Ecto neural progenitor cell (in vitro differentiated cells): Measurements from ENCODE around the gene GTF2F2.

Experiments
- DNase-seq: peaks from one replicate; pipeline ENCODE4 v3.0.0-alpha.2; 2018; ENCODE audit warnings: low spot score

Gene GTF2F2

DNA sequence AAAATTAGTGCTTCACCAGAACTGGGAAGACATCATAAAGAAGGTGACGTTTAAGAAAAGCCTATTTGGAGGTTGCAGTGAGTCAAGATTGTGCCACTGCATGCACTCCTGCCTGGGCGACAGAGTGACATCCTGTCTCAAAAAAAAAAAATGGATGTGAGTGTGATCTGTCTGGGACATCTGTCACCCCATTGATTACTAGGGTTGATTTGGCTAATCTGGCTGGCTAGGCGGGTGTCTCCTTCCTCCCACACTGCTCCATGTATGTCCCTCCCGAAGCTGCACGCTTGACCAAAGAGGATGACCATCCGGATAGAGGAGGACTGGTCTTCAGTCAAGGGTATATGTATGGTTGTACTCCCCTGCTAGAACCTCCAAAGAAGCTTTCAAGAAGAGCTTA lies 2.6 kb downstream of the GTF2F2 start:
- no peak for DNase-seq

- DNase-seq = no peak
Measured at GRCh38 chr13:45132369-45133064, 12.2 kb downstream of the GTF2F2 start.

DNA sequence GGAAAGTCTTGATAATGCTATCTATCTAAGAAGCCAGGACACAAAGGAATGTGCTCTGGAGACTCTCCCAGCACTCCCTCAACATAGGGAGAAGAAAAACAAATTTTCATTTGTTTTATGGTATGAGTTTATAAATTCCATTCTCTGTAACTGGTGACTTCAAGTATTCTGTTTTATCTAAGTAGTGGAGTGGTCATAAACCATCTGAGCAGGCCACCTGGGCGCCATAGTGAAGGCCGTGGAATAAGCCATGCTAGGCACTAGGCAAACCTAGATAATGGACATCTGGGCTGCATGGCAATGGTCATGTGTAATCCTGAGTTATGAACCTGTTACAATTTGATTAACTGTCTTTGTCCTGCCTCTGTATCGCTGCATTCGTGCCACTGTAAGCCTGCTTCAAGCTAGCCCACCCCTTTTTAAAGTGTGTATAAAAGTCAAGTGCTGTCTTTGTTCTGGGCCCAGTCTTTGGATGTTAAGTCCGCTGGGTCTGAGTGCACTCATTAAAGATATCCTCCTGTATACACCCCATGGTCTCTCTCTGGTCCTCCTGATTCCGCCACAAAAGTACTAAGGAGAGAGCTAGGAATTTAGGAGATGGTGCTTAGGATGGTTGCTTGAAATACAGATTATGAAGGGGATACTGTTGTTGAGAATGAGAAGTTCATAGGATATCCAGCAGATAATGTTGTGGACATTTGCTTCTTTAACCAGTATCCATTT lies 13.2 kb downstream of the GTF2F2 start:
- DNase-seq = no peak

GRCh38 chr13:45136741-45137504 lies 16.6 kb downstream of the GTF2F2 start:
- DNase-seq = no peak

DNA sequence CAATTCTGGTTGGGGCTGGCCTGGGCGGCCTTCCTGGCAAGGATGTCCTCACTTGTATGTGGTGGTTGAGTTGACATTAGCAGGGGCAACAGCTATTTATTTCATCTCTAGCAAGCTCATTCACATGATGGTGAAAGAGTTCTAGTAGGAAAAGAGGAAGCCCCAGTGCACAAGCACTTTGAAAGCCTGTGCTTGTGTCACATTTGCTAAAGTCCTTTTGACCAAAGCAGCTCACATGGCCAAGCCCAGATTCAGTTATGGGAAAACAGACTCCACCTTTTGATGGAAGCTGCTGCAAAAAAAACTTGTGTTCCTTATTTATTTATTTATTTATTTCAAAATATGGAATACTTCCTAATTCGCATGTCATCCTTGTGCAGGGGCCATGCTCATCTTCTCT lies 17.2 kb downstream of the GTF2F2 start:
- no peak for DNase-seq

GRCh38 chr13:45138282-45138681 lies 18.0 kb downstream of the GTF2F2 start:
- no peak for DNase-seq

DNA sequence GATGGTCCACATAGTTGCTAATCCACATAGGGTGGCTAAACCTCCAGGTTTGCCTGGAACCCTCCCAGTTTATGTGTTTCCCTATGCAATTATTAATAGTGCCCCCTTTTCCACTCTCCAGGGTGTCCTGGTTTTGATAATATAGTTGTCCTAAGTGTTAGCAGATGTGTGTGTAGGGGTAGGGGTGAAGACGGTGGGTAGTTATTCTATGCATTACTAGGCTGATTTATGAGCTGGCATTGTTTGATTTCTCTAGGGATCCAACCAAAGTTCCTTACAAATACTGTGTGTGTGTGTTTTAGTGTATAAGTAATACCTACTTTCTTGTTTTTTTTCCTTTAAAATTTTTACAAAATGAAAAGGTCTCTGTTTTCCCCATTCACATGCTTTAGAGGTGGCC lies 21.1 kb downstream of the GTF2F2 start:
- DNase-seq = no peak

DNA sequence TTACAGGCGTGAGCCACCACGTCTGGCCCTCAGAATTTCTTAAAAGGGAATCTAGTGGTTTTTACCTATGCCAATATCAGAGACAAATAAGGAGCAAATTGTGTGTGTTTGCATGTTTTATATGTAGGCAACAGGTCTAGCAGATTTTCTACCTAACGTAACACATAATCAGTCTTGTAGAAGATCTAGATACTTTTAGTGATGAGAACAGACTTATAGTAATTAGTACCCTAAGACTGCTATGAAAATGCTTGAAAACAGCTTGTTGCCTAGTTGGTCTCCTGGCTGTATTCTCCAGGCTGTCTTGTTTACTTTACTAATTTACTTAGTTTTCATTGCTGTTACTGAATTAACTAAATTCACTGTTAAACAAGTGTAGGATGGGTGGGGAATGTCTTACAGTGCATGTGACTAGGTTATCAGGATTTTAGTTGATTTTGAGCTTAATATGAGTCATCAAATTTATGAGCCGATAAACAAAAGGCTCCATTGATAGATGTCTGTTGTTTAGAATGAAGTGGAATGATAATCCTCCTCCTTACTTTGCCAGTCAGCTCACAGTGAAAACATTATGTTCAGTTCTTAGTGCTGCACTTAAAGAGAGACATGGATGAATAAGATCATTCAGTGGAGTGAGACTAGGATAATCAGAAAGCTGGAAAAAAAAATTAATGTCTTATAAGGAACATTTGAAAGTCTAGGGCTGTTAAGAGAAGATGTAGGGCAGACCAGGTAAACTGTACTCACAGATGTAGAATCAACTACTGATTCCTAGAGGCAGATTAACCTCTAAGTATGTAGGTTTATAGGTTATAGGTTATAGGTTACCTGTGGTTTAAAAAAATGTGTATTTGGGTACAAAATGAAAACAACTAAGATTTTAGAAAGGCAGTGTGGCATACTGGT lies 22.4 kb downstream of the GTF2F2 start:
- DNase-seq = no peak

- no peak for DNase-seq
Measured at GRCh38 chr13:45143346-45143751, 23.0 kb downstream of the GTF2F2 start.

DNA sequence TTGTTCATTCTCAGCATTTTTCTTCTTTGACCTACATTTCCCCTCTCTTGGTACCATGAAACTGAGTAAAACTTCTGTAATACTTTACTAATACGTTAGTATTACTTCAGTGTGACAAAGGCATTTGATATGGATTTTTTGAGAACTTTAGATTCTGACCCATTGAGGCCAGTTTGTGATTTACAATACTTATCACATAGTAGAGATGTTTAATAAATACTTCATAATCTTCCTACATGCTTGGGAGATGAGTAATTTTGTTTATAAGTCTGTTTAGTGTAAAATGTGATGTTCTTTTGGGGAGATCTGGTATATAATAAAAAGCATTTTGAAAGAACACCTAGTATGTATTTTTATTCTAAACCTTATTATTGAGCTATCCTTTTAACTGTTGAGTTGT lies 29.7 kb downstream of the GTF2F2 start:
- no peak for DNase-seq

DNA sequence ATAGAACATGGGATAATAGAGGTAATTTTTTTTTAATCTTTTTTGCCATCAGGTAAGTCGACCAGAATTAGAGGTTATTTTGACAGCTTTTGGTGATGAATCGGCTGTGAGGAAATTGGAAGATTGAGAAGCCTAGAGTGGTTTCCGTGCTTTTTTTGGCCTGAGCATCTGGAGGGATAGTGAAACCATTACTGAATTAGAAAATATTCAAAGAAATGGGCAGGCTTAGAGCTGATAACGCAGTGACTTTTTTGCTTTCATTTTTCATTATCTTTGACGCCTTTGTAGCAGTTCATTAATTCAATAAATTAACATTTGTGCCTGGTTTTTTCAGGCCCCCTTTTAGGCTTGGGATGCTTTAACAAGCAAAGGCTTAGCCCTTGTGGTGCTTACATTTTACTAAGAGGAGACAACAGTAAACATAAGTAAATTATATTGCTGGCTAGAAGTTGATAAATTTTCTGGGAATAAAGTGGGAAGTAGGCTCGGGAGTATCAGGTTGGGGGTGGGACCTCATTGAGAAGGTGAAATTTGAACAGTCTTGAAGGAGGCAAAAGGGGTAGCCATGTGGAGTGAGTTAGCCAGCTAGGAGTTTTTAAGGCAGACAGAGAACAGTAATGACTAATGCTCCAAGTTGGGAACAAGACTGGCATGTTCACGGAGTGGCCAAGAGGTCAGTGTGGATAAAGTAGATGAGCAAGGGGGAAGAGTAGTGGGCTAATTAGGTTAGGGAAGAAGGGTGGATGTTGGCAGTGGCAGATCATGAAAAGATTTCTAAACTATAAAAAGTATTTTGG lies 36.5 kb downstream of the GTF2F2 start:
- no peak for DNase-seq

DNA sequence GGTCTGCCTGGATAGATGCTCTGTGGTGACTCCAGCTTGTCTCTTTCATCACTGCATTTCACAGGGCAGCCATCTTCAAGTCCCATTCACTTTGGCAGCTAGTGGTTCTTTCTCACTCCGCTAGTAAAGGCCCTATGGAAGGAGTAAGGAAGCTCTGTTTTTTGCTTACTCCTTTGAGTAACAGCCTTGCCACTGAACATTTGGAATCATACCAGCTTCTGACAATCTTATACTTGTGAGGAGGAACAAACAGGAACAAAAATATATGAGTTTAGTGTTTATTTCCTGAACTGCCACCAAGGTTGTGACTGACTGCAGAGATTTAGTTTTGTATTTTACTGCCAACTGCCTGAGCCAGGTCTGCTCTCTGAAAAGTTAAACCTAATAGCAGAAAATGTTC lies 41.9 kb downstream of the GTF2F2 start:
- DNase-seq = no peak

DNA sequence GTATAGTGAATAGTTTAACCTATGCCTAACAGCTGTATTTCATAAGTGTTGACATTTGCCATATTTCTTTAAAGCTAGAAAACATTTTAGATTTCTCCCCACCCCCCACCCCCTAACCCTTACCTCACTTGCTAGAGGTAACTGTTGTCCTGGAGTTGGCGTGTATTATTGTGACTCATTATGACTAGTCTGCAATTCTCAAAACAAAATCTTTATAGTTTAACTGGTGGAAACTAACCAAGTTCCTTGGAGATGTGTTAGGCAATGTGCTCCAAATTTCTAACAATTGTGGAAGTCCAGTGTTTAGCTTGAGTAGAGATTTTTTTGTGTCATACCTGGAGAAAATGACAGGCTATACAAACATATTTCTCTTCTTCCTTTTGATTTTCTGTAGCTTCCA lies 42.5 kb downstream of the GTF2F2 start:
- DNase-seq = no peak

DNA sequence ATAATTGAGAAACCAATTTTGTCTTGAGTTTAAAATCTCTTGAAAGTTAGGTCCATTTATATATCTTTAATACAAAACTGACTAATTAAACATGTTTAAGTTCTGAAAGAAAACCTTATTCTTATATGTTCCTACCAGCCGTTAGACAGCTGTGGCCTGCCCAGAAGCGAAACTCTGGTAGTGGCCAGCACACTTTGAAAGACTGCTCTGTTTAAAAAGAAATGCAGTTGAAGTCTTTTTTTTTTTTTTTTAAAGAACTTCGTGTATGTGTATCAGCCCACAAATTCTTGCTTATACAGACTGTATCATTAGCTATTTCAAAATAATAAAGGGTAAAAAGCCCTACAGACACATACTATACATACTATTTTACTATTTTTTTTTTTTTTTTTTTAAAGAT lies 46.5 kb downstream of the GTF2F2 start:
- DNase-seq = no peak

DNA sequence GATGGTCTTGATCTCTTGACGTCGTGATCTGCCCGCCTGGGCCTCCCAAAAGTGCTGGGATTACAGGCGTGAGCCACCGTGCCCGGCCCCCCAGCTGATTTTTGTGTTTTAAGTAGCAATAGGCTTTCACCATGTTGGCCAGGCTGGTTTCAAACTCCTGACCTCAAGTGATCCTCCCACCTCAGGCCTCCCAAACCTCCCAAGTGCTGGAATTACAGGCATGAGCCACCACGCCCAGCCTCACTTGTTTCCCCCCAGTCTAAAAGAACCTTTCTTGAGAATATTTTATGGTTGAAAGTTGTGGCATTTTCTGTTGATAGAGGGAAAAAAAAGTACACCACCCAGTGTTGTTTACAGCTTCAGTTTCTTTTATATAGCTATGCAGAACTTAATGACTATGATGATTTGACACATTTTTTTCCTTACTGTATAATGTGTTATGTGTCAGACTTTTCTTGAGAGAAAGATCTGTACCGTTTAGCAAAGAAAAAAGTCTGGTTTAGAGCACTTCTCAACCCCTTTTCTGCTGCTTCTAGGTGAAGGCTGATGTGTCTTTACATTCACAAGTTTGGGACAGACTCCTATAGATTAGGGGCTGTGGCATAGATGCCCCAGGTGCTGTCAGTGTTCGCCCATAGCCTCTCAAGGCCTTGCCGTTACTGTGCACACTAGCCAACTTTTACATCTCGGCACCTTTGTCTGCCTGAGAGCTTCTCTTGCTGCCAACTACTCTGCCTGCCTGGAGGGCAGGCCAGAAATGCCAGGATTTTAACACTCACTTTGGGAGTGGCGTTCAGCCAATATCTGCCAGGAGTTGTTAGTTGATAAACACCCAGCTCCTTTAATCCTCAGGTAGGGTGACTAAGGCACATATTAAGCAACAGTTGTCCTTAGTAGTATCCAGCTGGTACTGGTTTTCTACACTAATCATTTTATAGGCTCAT lies 47.6 kb downstream of the GTF2F2 start:
- no peak for DNase-seq

- no peak for DNase-seq
Measured at GRCh38 chr13:45168555-45168930, 48.2 kb downstream of the GTF2F2 start.

DNA sequence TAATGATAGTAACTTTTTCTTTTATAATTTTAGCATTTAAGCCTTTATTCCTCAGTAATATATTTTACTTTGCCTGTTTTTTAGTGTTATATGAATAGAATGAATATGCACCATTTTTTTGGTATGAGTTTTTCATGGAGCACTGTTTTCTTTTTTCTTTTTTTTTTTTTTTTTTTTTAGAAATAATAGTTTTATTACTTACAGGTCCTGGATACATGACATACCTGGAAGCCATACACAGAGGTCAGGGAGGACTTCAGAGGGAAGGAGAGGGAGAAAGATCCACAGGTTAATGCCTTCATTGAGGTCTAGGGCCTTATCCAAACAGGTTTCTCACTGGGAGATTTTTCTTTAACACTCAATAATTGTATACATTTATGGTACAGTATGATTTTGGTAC lies 54.2 kb downstream of the GTF2F2 start:
- no peak for DNase-seq

DNA sequence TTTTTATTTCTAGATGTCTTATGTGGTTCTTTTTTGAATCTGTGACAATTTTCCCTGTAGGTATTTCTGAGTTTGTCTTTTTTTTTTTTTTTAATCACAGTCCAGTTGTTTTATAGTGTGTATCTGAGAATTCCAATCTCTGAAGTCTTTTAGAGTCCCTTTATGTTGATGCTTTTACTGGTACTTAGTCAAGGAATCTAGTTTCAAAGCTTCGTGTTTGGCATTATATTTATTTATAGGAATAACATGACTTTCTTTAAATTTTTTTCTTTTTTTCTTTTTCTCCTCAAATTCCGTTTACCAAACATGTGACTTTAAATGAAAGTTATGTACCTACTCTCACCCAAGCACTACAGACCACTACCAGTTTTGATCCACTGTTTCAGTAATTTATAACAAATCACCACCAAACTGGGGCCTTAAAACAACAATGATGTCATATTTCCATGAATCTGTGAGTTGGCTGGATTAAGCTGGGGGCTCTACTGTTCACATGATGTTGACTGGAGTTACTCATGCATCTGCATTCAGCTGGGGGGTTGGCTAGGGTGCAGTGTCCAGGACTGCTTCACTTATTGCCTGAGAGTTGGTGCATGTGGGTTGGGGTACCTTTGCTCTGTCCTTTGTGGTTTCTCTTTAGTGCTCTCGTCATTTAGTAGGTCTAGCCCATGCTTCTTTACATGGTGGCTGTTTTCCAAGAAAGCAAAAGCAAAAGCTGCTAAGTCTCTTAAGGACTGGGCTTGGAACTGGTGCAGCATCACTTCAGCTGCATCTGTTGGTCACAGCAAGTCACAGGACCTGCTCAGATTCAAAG lies 58.2 kb downstream of the GTF2F2 start:
- no peak for DNase-seq

- DNase-seq = no peak
Measured at GRCh38 chr13:45179428-45179827, 59.1 kb downstream of the GTF2F2 start.
